Tongue (tissue), 2 donors: ENCODE measurements around the gene EPN2. TPM values are rescaled to one million over a fixed set of nuclear protein-coding genes. Genes with fewer than 3 reads are reported as not detected.
"Not testable (repeated sequence)": the region's sequence is repeated elsewhere in the genome, so short reads cannot be mapped to it uniquely, and the experiment has no call there.

Experiments
- DNase-seq: peaks from one replicate; pipeline ENCODE4 v3.0.0-alpha.2; 2015
- total RNA-seq: library from RNA; depleted of rRNA; stranded (reverse); fragments of >200 nt; gene quantifications from one replicate; pipeline ENCODE4 v1.2.3, GENCODE V29; 2014

Gene EPN2
- total RNA-seq, 1 donor from 2014 or later: 48.8 TPM

DNA sequence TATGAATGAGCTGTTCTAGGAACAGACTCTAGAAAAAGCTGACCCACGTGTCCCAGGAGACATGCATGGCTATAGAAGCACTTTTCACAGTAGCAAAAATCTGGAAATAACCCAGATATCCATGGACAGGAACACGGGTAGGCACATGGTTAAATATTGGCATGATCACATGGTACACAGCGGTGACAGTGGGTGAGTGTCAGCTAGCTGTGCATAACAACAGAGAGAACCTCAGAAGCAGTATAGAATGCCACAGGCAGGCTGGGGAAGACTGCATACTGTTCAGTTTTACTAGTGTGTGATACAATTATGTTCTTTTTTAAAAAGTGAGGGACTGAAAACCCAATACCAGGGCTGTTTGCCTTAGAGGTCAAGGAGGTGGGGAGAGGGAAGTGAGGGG lies 31.4 kb downstream of the EPN2 start:
- no peak for DNase-seq

DNA sequence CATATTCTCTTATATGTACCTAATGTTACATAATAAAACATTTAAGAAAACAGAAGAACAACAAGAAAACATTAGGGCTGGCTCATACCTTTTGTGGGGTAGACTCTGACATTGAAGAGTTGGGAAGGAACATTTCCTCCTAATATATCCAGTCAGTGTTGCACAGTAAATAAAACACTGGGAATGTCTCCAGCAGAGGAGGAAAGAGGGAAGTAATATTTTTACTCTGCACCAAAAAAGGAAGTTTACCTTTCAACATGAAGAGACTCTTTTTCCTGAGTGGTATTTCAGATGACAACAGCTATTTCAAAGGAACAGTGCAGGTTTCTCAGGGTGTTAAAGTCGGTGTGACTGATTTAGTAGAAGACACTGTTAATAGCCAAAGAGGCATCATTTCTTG lies 31.9 kb downstream of the EPN2 start:
- no peak for DNase-seq

DNA sequence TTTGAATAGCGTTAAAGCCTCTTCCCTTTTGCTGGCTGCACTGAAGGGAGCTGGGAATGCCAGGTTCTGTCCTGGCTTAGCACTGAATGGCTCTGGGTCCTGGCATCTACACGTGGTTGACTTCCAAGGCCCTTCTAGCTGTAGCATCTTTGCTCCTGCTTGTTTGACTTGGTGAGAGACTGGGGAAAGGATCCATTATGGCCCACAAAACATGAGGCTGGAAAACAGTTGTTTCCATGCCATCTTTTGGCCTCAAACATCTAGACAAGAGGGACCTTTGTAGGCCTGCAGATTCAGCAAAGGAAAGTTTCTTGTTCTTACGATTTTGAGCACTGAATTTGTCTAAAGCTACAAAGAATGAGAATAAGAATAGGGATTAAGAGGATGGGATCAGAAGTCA lies 32.5 kb downstream of the EPN2 start:
- no peak for DNase-seq

DNA sequence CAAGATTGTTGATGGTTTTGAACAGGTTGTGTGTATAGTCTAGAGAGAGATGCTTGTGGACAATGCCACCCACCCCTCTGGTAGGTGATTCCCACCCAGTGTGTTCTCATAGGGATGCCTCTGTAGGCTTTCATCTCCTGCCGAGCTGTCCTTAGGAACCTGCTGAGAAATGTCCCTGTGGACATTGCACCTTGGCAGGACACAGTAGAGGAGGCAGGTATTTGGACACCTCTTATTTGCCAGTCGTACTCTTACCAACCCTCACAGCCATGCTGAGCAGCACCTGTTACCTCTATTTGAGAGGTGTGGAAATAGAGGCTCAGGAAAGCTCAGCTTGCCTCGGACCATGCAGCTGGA lies 33.2 kb downstream of the EPN2 start:
- no peak for DNase-seq

DNA sequence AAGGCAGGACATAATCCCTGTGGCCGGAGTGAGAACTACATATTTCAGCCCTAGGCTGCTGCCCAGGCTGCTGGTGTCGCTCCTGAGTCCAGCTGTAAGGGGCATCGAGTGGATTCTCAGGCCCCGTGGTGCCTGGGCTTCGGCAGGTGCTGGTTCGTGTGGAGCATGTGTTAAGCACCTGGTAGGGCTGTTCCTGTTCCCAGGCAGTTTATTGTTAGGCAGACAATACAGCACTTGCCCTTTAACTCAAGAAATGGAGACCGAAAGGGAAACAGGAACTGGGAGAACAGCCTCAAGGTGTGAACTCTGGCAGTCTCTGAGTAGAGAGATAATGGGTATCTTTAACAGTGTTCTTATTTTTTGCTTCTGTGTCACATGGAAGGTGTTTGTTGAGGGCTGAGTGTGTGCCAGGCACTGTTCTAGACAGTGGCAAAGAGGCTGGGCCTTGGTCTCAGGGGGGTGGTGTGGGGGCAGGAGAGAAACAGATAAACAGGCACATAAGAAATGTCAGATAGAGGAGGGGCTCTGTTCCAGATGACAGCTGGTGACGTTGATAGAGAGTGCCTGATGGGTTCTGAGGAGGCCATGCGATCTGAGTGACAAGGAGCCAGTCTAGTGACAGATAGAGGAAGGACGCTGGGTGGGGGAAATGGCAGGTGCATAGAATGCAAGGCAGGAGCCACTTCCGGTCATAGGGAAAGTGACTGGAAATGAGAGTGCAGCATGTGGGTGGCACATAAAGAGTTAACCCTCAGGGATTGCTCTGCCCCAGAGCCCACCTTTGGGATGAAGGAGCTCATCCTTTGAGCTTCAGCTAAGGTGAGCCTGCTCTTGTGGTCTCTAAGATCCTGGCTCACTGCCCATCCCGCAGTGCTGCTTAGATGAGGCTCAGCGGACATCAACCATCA lies 33.8 kb downstream of the EPN2 start:
- no peak for DNase-seq

DNA sequence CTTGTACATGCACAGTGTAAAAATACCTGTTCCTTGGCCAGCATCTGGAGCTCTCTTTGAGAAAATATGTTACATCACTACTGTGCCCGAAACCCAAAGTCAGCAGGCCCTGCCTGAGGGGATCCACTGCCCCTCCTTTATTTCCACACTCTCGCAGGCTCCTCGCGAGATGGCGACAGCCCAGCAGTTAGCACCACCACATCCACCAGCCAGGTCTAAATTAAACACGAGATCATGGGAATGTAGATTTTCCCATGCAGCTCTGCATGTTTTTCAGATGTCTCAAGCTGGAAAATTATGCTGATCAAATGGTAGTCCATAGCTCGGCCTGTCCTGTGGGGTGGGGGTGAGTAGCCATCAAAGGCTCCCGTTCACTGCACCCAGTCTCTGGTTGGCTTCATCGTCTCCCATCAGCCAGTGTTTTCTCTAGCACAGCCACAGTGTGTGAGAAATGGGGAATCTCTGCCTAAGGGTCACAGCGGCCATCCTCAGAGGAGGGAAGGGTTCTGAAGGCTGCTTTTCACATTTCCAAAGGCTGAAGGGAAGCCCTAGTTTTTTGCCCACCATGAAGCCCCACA lies 34.7 kb downstream of the EPN2 start:
- no peak for DNase-seq

DNA sequence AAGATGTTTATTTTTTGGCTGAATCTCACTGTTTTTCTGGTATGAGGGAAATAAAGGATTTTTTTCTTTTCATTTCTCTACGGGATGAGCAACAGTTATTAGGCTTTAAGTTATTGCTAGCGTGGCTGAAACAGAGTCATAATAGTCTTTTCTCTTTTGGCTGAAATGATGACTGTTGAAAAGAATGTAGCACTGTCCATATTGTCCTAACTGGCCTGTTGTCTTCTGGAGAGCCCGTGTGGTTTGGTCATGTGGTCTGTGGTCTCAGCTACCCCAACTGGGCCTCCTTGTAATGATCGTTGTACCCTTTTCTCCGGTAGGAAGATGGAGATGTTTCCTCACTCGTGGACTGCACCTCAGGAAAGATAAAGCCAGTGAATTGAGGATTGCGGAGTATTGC lies 36.6 kb downstream of the EPN2 start:
- DNase-seq: no peak

DNA sequence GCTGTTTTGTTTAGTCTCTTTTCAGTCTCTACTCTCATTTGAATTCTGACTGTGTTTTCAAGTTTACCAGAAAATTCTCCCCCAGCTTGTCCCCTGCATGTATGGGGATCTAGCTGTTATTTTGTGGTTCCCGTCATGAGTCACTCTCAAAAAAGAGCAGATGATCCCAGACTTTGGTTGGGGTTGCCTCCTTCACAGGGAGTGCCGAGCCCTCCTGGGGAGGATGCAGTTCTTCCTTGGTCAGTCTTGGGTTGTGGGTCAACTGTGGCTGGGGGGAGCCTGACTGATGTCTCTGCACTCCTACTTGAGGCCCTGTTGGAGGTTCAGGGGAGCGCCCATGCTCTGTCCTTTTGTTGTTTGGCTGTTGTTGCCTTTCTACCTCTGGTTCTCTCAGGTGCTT lies 37.7 kb downstream of the EPN2 start:
- no peak for DNase-seq

DNA sequence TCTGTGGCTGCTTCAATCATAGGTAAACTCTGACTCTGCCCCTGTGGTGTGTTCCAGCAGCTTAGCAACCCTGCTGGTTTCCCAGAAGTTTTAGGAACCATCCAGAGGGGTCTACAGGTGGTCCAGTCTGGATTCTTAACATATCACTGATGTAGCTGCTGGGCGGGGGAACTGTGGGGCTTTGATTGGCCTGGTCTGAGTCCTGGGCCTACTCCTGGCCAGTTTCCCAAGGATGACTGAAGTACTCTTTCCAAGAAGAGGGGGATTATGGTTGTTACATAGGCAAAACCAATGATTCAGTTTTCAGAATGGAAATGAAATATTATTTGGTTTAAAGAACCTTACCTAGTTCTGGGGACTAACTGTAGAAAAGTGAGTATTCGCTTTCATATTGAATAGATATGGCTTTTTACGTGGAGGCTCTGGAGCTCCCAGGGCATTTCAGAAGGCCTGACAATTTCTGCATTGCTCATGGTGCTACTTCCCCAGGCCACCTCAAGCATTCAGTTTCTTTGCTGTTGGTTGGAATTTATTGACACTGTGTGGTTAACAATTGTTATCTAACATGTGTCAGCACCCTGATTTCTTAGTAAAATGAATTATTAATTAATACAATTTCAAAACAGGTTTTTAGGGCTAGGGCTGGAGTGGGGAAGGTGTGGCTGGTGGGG lies 38.4 kb downstream of the EPN2 start:
- DNase-seq: no peak

DNA sequence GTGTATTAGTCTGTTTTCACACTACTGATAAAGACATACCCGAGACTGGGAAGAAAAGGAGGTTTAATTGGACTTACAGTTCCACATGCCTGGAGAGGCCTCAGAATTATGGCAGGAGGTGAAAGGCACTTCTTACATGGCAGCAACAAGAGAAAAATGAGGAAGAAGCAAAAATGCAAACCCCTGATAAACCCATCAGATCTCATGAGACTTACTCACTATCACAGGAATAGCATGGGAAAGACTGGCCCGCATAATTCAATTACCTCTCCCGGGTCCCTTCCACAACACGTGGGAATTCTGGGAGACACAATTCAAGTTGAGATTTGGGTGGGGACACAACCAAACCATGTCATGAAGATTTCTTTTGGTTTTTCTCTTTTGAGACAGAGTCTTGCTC lies 41.1 kb downstream of the EPN2 start:
- DNase-seq: not testable (repeated sequence)

DNA sequence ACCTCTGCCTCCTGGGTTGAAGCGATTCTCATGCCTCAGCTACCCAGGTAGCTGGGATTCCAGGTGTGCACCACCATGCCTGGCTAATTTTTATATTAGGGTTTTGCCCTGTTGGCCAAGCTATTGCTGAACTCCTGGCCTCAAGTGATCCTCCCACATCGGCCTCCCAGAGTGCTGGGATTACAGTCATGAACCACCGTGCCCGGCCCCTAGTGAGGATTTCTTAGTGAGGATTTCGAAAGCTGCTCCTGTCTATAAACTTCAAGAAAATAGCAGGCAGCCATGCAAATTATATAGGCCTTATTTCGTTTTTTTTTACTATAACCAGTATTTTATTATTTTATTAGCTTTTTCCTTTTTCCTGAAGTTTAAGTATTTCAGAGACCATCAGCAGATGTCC lies 41.6 kb downstream of the EPN2 start:
- no peak for DNase-seq

DNA sequence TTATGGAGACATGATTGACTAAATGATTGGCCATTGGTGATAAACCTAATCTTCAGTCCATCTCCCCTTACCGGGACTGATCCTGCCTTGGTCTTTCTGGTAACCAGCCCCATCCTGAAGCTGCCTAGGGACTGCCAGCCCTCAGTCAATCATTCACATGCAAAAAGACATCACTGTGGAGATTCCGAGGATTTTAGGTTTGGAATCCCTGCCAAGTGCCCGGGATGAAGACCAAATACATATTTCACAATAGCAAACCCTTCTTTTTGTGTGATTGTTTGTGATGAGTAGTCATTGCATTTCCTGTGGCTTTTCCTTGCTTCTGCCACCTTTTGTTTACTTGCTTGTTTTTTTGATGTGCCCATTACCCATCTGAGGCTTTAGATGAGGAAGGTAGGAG lies 44.0 kb downstream of the EPN2 start:
- no peak for DNase-seq

DNA sequence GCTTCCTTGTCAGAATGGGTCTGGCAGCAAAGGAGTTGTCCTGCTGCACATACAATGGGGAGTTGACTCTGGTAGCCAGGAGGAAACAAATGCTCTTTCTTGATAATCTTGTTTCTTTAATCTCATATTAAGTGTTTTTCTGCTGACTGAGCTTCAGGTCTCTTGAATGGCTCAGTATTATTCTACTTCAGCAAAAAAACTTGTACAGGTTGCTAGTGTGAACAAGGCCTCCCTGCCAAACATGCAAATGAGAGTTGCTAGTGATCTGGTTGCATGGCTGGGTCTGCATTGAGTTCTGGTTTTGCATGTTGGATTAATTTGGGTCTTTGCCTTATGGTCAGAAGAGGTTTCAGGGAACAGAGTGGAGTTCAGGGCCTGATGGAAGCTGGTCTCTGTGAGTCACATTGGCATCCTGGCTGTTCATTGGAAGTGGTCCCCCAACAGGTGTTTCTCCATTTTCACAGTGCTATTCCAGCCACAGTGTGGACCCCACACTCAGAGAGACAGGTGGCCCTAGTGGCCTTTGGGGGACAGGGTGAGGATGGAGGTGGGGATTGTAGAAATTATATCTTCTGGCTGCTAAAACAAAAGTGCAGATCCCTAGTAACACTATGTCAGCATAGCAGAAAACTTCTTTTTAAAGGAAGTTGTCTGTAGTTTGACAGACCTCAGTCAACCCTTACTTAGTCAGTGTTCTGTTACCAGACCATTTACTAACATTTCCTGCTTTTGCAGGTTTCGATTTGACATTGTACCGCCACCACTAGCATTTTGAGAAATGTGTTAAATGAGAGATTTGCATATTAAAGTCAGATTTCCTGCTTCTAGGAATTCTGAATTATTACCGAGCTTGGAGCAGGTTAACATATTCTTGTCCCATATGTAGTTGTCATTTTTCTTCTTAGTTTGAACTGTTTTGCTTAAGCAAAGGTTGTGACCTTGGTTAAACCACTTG lies 47.1 kb downstream of the EPN2 start:
- DNase-seq: no peak

DNA sequence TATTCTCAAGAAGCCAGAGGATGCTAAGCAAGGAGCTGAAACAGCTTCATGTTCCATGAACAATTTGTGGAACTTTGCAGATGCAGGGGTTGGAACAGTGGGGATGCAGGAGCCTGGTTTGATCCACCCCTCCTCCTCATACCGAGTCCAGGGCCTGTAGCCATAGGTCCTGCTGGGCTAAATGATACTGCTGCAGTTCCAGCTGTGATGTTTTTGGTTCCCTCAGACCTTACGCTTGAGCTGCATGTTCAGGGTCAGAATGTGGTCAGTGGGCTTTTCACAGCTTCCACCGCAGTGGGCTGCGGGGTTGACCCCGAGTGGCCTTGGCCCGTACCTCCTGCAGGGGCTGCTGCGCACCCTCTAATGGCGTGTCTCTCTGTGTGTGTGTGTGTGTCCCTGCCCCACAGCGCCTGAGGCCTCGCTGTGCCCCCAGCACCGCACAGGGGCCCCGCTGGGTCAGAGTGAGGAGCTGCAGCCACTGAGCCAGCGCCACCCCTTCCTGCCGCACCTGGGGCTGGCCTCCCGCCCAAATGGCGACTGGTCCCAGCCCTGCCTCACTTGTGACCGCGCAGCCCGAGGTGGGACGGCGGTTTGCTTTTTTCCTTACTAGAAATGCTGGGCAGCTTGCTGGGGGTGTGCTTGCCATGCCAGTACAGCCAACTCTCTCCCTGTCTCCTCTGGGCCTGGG lies 48.2 kb downstream of the EPN2 start:
- DNase-seq: no peak

DNA sequence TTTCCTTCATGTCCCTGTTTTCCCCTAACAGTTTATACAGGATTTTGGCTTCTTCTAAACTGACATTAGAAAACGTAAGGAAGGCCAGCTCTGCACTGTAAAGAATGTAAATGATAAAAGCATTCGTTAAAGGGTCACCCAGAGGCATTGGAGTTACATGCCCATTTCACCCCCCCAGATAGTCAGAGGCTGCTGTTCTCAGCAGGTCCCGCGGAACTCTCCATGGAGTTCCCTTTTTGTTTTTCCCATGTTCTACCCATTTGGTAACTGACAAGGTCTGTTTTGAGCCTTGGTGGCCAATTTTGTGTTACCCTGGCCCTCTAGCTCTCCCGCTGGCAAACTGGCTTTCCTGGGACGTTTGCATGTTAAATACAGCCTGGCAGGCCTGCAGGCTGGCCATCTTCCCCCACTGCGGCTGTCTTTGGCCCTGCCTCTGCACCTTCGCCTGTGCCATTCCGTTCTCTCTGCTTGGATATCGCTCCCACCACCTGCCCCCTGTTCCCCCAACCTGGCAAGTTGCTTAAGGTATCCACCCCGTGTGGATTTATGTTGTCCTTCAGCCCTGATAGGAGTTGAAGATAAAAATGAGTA lies 49.7 kb downstream of the EPN2 start:
- DNase-seq: no peak

DNA sequence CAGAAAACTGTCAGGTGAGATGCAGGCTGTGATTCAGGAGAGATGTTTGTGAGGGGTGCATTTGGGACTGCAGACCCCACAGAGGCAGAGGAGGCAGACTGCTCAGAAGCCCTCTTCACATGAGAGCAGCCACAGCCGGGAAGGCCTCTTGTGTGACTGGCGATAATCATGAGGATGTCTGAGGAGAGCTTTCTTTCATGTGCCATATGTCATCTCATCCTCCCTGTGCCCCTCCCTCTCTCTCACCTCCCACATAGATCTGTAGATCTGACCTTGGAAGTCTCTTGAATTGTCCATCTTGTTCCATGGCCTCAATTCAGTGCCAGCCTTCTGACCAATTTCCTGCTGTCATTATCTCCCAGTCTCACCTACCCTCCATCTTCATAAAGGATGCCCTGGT lies 50.5 kb downstream of the EPN2 start:
- no peak for DNase-seq

DNA sequence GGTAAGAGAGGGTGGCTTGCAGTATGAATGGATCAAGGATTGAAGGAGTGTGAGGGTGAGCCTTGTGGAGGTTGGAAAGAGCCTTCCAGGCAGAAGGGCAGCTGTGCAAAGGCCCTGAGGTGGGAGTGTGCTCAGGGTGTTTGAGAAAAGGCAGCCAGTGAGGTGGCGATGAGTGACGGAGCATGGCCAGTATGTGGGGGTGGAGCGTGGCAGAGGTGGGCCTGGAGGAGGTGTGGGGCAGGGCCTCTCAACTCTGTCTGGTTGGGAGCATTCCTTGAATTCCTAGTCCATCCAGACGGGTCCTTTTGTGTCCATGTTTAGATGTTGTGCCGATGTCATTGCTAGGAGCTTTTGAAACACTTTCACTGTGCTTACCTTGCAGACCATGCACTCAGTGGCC lies 51.3 kb downstream of the EPN2 start:
- no peak for DNase-seq

DNA sequence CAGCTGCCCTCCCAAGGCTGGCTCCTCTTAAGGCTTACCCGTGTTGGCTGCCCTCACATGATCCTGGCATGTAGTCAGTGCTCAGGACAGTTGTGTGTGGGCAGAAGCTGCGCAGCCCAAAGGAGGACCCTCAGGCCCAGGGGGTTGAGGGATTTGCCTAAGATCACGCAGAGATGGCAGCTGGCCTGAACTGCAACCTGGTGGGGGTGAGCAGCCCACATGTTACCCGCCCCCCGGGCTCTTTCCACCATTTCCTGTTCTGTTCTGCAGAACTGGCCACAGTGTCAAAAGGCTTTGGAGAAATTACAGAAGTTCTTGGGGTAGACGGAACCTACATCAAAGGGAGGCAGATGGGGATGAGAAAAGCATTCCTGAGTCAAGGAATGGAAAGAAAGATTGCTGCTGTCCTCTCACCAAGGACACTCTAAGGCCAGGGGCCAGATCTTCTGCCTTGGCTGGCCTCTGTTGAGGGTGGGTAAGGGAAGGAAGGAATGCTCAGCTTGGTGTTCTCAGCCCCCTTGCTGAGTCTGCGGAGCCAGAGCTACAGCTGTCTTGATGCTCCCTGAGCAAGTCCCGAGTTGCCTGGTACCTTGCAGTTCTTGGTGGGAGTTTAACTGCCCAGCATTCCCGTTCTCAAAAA lies 53.0 kb downstream of the EPN2 start:
- peak; percentile 27 for DNase-seq

DNA sequence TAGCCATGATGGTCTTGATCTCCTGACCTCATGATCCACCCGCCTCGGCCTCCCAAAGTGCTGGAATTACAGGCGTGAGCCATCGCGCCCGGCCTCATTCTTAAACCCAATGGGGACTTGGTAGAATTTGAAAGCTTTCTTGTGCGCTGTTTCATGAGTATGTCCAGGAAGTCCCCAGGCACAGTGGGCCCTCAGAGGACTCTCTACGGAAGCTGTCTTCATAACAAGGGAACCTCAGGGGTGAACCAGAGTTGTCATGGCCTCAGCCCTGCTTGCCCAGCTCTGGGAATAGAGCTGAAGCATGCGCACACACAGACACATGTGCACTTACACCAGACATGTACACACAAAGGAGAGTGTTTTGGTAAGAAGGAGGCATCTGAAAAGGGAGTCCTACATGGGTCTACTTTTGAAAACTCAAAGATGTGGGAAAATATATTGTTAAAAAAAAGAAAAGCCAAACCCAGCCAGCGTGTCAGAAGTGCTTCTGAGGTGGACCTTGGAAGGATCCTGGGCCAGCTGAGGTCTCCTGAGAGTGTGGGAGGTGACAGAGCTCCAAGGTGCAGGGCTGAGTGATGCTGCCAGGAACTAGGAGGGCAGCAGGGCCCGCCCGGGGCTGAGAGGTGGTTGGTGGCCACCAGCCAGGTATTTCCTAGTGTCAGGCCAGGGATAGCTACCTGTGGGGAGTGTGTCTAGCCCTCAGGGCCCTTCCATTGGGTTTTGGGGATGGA lies 54.6 kb downstream of the EPN2 start:
- DNase-seq: no peak

DNA sequence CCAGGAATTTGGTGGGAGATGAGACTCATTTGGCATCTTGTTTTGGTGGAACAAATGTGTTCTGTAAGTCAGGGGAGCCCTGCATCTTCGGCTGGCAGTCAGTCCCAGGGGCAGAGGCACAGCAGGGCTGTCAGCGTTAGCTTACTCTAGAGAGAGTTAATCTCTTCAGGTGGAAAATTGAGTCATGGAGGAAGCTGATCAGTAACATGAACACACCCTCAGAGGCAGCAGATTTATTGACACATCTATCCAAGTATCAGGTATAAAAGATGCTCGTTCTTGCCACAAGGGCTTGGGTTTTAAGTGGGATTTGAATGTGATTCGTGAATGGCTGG lies 55.2 kb downstream of the EPN2 start:
- no peak for DNase-seq
